Measurements from ENCODE around the gene TSPAN9. TPM values are rescaled to one million over a fixed set of nuclear protein-coding genes. Genes with fewer than 3 reads are reported as not detected.
A peak's percentile ranks its signal among the peaks of the same experiment; 100 is the strongest.

The TSPAN9 gene
- polyA plus RNA-seq, 3 donors, result 0.15 to 0.34 (median 0.25) TPM

GRCh38 chr12:3205742-3206519 lies 128.8 kb downstream of the TSPAN9 start:
- Histone ChIP-seq H3K9ac (ENCODE audit: insufficient read depth, low read length, poor library complexity, severe bottlenecking) (no peak overlapping the region), H3K27me3 (ENCODE audit: control insufficient read depth in 2 of 2, insufficient read depth in 2 of 2, low read length in 2 of 2) (peaks cover 14 to 25% of the 10 kb centered on the region in 2 donors), H3K4me2 (replicated peaks; ENCODE audit: extremely low read depth, low read length, poor library complexity, severe bottlenecking) (no peak overlapping the region), H2AFZ (ENCODE audit: insufficient read depth, low read depth, low read length, poor library complexity, severe bottlenecking) (no peak overlapping the region), H4K20me1 (ENCODE audit: insufficient read depth, low read length) (no peaks in the 10 kb centered on the region), H3K27ac (ENCODE audit: low read depth in 1 of 2, low read length in 2 of 2) (no peak overlapping the region), H3K4me3 (replicated peaks in 1 of 3; ENCODE audit: low read depth in 2 of 3, low read length in 3 of 3) (no peak overlapping the region), H3K4me1 (ENCODE audit: control insufficient read depth in 1 of 2, insufficient read depth in 2 of 2, low read length in 2 of 2) (peaks cover 0 to 6% of the 10 kb centered on the region in 2 donors), H3K9me3 (replicated peaks in 1 of 2; ENCODE audit: control insufficient read depth in 1 of 2, insufficient read depth in 1 of 2, low read length in 2 of 2) (peaks cover 0 to 6% of the 10 kb centered on the region in 2 donors), H3K79me2 (ENCODE audit: insufficient read depth, low read length) (no peaks in the 10 kb centered on the region), H3K36me3 (replicated peaks in 1 of 2; ENCODE audit: control insufficient read depth in 1 of 2, insufficient read depth in 2 of 2, low read length in 2 of 2) (no peaks in the 10 kb centered on the region)
- intact Hi-C loops (cut with micrococcal nuclease), result no loop called here
- peak overlapping the region in 3 of 7 donors; percentile 13 to 28 (median 18) for H3K27ac Mint-ChIP-seq
- 88% methylated on average over 4 of the region's 13 CpGs for WGBS (ENCODE audit: insufficient coverage)
- H3K9me3 Mint-ChIP-seq, result peaks cover 0 to 8% (median 0%) of the 10 kb centered on the region in 7 donors
- DNase-seq, result no peak
- no peaks in the 10 kb centered on the region for H3K36me3 Mint-ChIP-seq
- no peak overlapping the region for H3K4me3 Mint-ChIP-seq
- H3K4me1 Mint-ChIP-seq, result peaks cover 9% of the 10 kb centered on the region
- peaks cover 23 to 39% (median 31%) of the 10 kb centered on the region in 3 donors for H3K27me3 Mint-ChIP-seq (ENCODE audit: low read depth in 3 of 3)
- TF ChIP-seq CTCF (IDR thresholded peaks at IDR 0.05), result no peak

GRCh38 chr12:3206536-3207072 lies 129.4 kb downstream of the TSPAN9 start:
- no peaks in the 10 kb centered on the region for H4K20me1 ChIP-seq (ENCODE audit: insufficient read depth, low read length)
- Mint-ChIP-seq H3K36me3 (no peaks in the 10 kb centered on the region), H3K4me3 (no peak overlapping the region), H3K4me1 (peaks cover 9% of the 10 kb centered on the region), H3K9me3 (peaks cover 0 to 5% (median 0%) of the 10 kb centered on the region in 7 donors), H3K27ac (peak overlapping the region in 1 of 7 donors; percentile 6), H3K27me3 (ENCODE audit: low read depth in 3 of 3) (peaks cover 16 to 33% (median 24%) of the 10 kb centered on the region in 3 donors)
- H3K79me2 ChIP-seq (ENCODE audit: insufficient read depth, low read length), result no peaks in the 10 kb centered on the region
- no peak overlapping the region for H3K4me2 ChIP-seq (replicated peaks; ENCODE audit: extremely low read depth, low read length, poor library complexity, severe bottlenecking)
- H2AFZ ChIP-seq (ENCODE audit: insufficient read depth, low read depth, low read length, poor library complexity, severe bottlenecking), result no peak overlapping the region
- intact Hi-C loops (cut with micrococcal nuclease), result no loop called here
- peaks cover 9 to 18% of the 10 kb centered on the region in 2 donors for H3K27me3 ChIP-seq (ENCODE audit: control insufficient read depth in 2 of 2, insufficient read depth in 2 of 2, low read length in 2 of 2)
- H3K27ac ChIP-seq (ENCODE audit: low read depth in 1 of 2, low read length in 2 of 2), result no peak overlapping the region
- H3K4me3 ChIP-seq (replicated peaks in 1 of 3; ENCODE audit: low read depth in 2 of 3, low read length in 3 of 3), result no peak overlapping the region
- DNase-seq, result no peak
- H3K9me3 ChIP-seq (replicated peaks in 1 of 2; ENCODE audit: control insufficient read depth in 1 of 2, insufficient read depth in 1 of 2, low read length in 2 of 2), result no peaks in the 10 kb centered on the region
- TF ChIP-seq CTCF (IDR thresholded peaks at IDR 0.05), result no peak
- no peaks in the 10 kb centered on the region for H3K36me3 ChIP-seq (replicated peaks in 1 of 2; ENCODE audit: control insufficient read depth in 1 of 2, insufficient read depth in 2 of 2, low read length in 2 of 2)
- 97% methylated on average over 4 of the region's 5 CpGs for WGBS (ENCODE audit: insufficient coverage)
- H3K9ac ChIP-seq (ENCODE audit: insufficient read depth, low read length, poor library complexity, severe bottlenecking), result no peak overlapping the region
- peaks cover 0 to 6% of the 10 kb centered on the region in 2 donors for H3K4me1 ChIP-seq (ENCODE audit: control insufficient read depth in 1 of 2, insufficient read depth in 2 of 2, low read length in 2 of 2)
